CD8-positive, alpha-beta memory T cell (primary cell): Measurements from ENCODE around the gene TUBA1C. TPM values are rescaled to one million over a fixed set of nuclear protein-coding genes. Genes with fewer than 3 reads are reported as not detected.
"Not testable (repeated sequence)": the region's sequence is repeated elsewhere in the genome, so short reads cannot be mapped to it uniquely, and the experiment has no call there.

Experiments
- CTCF ChIA-PET: fragments of 350-600 bp; sonication (Branson Sonifier 250); formaldehyde crosslinking; loops from one replicate; lab custom pipeline; 2021; ENCODE audit warnings: antibody characterized with exemption; lab: Charles Lee
- POLR2A ChIA-PET: fragments of 350-600 bp; sonication (Branson Sonifier 250); formaldehyde crosslinking; loops from one replicate; lab custom pipeline; 2021; ENCODE audit warnings: antibody characterized with exemption; lab: Charles Lee
- DNase-seq, 5 donors: peaks; one replicate each; pipeline versions ENCODE4 v3.0.0 to v3.0.0-alpha.2; 2020 to 2022; ENCODE audit warnings: mixed read lengths in 1 of 5
- H3K27ac ChIP-seq: one replicate; pipeline ENCODE4 v1.7.0; 2013; ENCODE audit warnings: low read depth, mild to moderate bottlenecking, low read length, moderate library complexity
- H3K27me3 ChIP-seq: 2 replicates; pipeline ENCODE4 v1.7.0; 2013; ENCODE audit warnings: low read length, mild to moderate bottlenecking; ENCODE audit not compliant: insufficient read depth, poor library complexity, severe bottlenecking
- H3K36me3 ChIP-seq: 2 replicates; pipeline ENCODE4 v1.7.0; 2013; ENCODE audit warnings: mild to moderate bottlenecking, low read length, moderate library complexity; ENCODE audit not compliant: insufficient read depth
- H3K4me1 ChIP-seq: 2 replicates; pipeline ENCODE4 v1.7.0; 2013; ENCODE audit warnings: mild to moderate bottlenecking, low read length, moderate library complexity; ENCODE audit not compliant: insufficient read depth
- H3K4me3 ChIP-seq: 2 replicates; pipeline ENCODE4 v1.7.0; 2013; ENCODE audit warnings: mild to moderate bottlenecking, low read length
- H3K9me3 ChIP-seq: 2 replicates; pipeline ENCODE4 v1.7.0; 2013; ENCODE audit warnings: mild to moderate bottlenecking, low read length
- H3K27ac Mint-ChIP-seq, 8 donors: one replicate each; pipeline ENCODE4 v1.8.0; 2020 to 2021; ENCODE audit warnings: mixed read lengths in 8 of 8, mild to moderate bottlenecking in 6 of 8, inconsistent platforms in 3 of 8, moderate library complexity in 3 of 8
- H3K27me3 Mint-ChIP-seq, 2 donors: one replicate each; pipeline ENCODE4 v1.8.0; 2020 to 2021; ENCODE audit warnings: mixed read lengths in 2 of 2, mild to moderate bottlenecking in 1 of 2, moderate library complexity in 1 of 2
- H3K36me3 Mint-ChIP-seq, 3 donors: one replicate each; pipeline ENCODE4 v1.8.0; 2020 to 2021; ENCODE audit warnings: mixed read lengths in 3 of 3, inconsistent platforms in 1 of 3, mild to moderate bottlenecking in 1 of 3
- H3K4me1 Mint-ChIP-seq, 3 donors: one replicate each; pipeline ENCODE4 v1.8.0; 2020 to 2021; ENCODE audit warnings: mixed read lengths in 3 of 3, inconsistent platforms in 1 of 3, mild to moderate bottlenecking in 1 of 3
- H3K4me3 Mint-ChIP-seq, 7 donors: one replicate each; pipeline ENCODE4 v1.8.0; 2020 to 2021; ENCODE audit warnings: mixed read lengths in 7 of 7, mild to moderate bottlenecking in 6 of 7, moderate library complexity in 4 of 7, inconsistent platforms in 2 of 7
- H3K9me3 Mint-ChIP-seq, 5 donors: one replicate each; pipeline ENCODE4 v1.8.0; 2020 to 2022; ENCODE audit warnings: mixed read lengths in 5 of 5, mild to moderate bottlenecking in 3 of 5, moderate library complexity in 2 of 5, inconsistent platforms in 1 of 5
- polyA plus RNA-seq: library from polyadenylated mRNA; unstranded; fragments of 300-500 nt; fragmentation: Illumina TruSeq; gene quantifications from one replicate; pipeline ENCODE4 v1.2.3, GENCODE V29; 2021
- total RNA-seq, 2 experiments: library from RNA; stranded (reverse); gene quantifications; one replicate each; pipeline ENCODE4 v1.2.3, GENCODE V29; 2021

The TUBA1C gene
- total and polyA plus RNA-seq, 3 experiments from 2014 or later: 49.5 to 356 (median 351) TPM

GRCh38 chr12:49257508-49258184 lies 7.2 kb upstream of the TUBA1C start:
- H3K9me3 ChIP-seq, DNase-seq, H3K27me3 ChIP-seq, H3K4me3 ChIP-seq, H3K27ac Mint-ChIP-seq, H3K27ac ChIP-seq, H3K4me1 Mint-ChIP-seq, H3K4me1 ChIP-seq, H3K36me3 Mint-ChIP-seq, H3K4me3 Mint-ChIP-seq, H3K9me3 Mint-ChIP-seq, H3K27me3 Mint-ChIP-seq, POLR2A ChIA-PET, H3K36me3 ChIP-seq: not testable (repeated sequence)
- CTCF ChIA-PET: interaction anchor here (1.1 kb wide), 1 partner anchor 31 kb away, joined by 3 read pairs; no protein-coding TSS in a partner anchor

- H3K4me1 ChIP-seq: no peaks in the 10 kb centered on the region
- Mint-ChIP-seq H3K36me3 (no peaks in the 10 kb centered on the region), H3K4me1 (peaks cover 5 to 10% (median 6%) of the 10 kb centered on the region in 3 donors), H3K9me3 (no peaks in the 10 kb centered on the region), H3K27ac (peak overlapping the region in 1 of 8 donors; percentile 5), H3K27me3 (no peaks in the 10 kb centered on the region), H3K4me3 (peak overlapping the region in 1 of 7 donors; percentile 19)
- H3K36me3 ChIP-seq: no peaks in the 10 kb centered on the region
- H3K9me3 ChIP-seq: no peaks in the 10 kb centered on the region
- DNase-seq: no peak
- H3K27ac ChIP-seq: no peak overlapping the region
- ChIA-PET CTCF (no interaction called here), POLR2A (no interaction called here)
- H3K27me3 ChIP-seq: no peaks in the 10 kb centered on the region
- no peak overlapping the region for H3K4me3 ChIP-seq
Observed at GRCh38 chr12:49259452-49259851, 5.4 kb upstream of the TUBA1C start.

- CTCF ChIA-PET: no interaction called here
- POLR2A ChIA-PET: no interaction called here
- H3K4me1 Mint-ChIP-seq: peaks cover 5 to 10% (median 6%) of the 10 kb centered on the region in 3 donors
- H3K27me3 ChIP-seq: no peaks in the 10 kb centered on the region
- H3K27me3 Mint-ChIP-seq: no peaks in the 10 kb centered on the region
- H3K9me3 ChIP-seq: no peaks in the 10 kb centered on the region
- peak overlapping the region in 1 of 7 donors; percentile 19 for H3K4me3 Mint-ChIP-seq
- no peaks in the 10 kb centered on the region for H3K36me3 ChIP-seq
- H3K27ac ChIP-seq: no peak overlapping the region
- no peaks in the 10 kb centered on the region for H3K36me3 Mint-ChIP-seq
- H3K27ac Mint-ChIP-seq: peak overlapping the region in 1 of 8 donors; percentile 10
- no peaks in the 10 kb centered on the region for H3K4me1 ChIP-seq
- no peak overlapping the region for H3K4me3 ChIP-seq
- no peak for DNase-seq
- H3K9me3 Mint-ChIP-seq: no peaks in the 10 kb centered on the region
Observed at GRCh38 chr12:49260166-49260565, 4.7 kb upstream of the TUBA1C start.

- CTCF ChIA-PET: no interaction called here
- Histone ChIP-seq H3K27me3 (no peaks in the 10 kb centered on the region), H3K4me3 (no peak overlapping the region), H3K4me1 (peaks cover 4% of the 10 kb centered on the region), H3K9me3 (no peaks in the 10 kb centered on the region), H3K27ac (no peak overlapping the region), H3K36me3 (no peaks in the 10 kb centered on the region)
- no peak for DNase-seq
- Mint-ChIP-seq H3K27ac (no peak overlapping the region), H3K9me3 (no peaks in the 10 kb centered on the region), H3K4me3 (no peak overlapping the region), H3K27me3 (no peaks in the 10 kb centered on the region), H3K4me1 (peaks cover 8 to 15% (median 9%) of the 10 kb centered on the region in 3 donors), H3K36me3 (peaks cover 0 to 4% (median 0%) of the 10 kb centered on the region in 3 donors)
- POLR2A ChIA-PET: no interaction called here
Observed at GRCh38 chr12:49260571-49261363, 4.1 kb upstream of the TUBA1C start.

GRCh38 chr12:49261721-49262120 lies 3.2 kb upstream of the TUBA1C start:
- CTCF ChIA-PET: no interaction called here
- Mint-ChIP-seq H3K27me3 (no peaks in the 10 kb centered on the region), H3K36me3 (peaks cover 0 to 4% (median 0%) of the 10 kb centered on the region in 3 donors), H3K27ac (no peak overlapping the region), H3K9me3 (no peaks in the 10 kb centered on the region), H3K4me3 (no peak overlapping the region), H3K4me1 (peaks cover 13 to 21% (median 14%) of the 10 kb centered on the region in 3 donors)
- no peak for DNase-seq
- Histone ChIP-seq H3K9me3 (no peaks in the 10 kb centered on the region), H3K27me3 (no peaks in the 10 kb centered on the region), H3K4me3 (no peak overlapping the region), H3K27ac (no peak overlapping the region), H3K4me1 (peaks cover 8% of the 10 kb centered on the region), H3K36me3 (no peaks in the 10 kb centered on the region)
- POLR2A ChIA-PET: no interaction called here

GRCh38 chr12:49263400-49263763 lies 1.5 kb upstream of the TUBA1C start:
- H3K9me3 ChIP-seq: no peaks in the 10 kb centered on the region
- H3K27me3 ChIP-seq: no peaks in the 10 kb centered on the region
- POLR2A ChIA-PET: interaction anchor here (0.6 to 3.4 kb wide), 4 partner anchors 28 to 245 kb away, joined by 3 to 21 read pairs (median 4); partner anchors contain the start of genes PRKAG1 and TUBA1A
- no peak overlapping the region for H3K4me3 ChIP-seq
- H3K4me1 ChIP-seq: peaks cover 8% of the 10 kb centered on the region
- CTCF ChIA-PET: interaction anchor here (1.0 to 1.8 kb wide), 3 partner anchors 59 to 175 kb away, joined by 4 to 6 read pairs (median 5); partner anchors contain the start of gene TROAP
- peak overlapping the region; percentile 96 for H3K27ac ChIP-seq
- H3K4me1 Mint-ChIP-seq: peaks cover 18 to 35% (median 29%) of the 10 kb centered on the region in 3 donors
- peak overlapping the region in 1 of 8 donors; percentile 6 for H3K27ac Mint-ChIP-seq
- no peak for DNase-seq
- H3K4me3 Mint-ChIP-seq: peak overlapping the region; percentile 74 to 94 (median 82)
- H3K9me3 Mint-ChIP-seq: no peaks in the 10 kb centered on the region
- H3K36me3 Mint-ChIP-seq: peaks cover 0 to 4% (median 0%) of the 10 kb centered on the region in 3 donors
- H3K27me3 Mint-ChIP-seq: no peaks in the 10 kb centered on the region
- H3K36me3 ChIP-seq: no peaks in the 10 kb centered on the region

- no peaks in the 10 kb centered on the region for H3K27me3 ChIP-seq
- H3K9me3 Mint-ChIP-seq: no peaks in the 10 kb centered on the region
- POLR2A ChIA-PET: interaction anchor here (1.1 to 3.4 kb wide), 3 partner anchors 29 to 103 kb away, joined by 3 to 21 read pairs (median 7); partner anchors contain the start of genes SPATS2 and TUBA1A
- H3K4me3 Mint-ChIP-seq: peak overlapping the region; percentile 91 to 99 (median 94)
- no peaks in the 10 kb centered on the region for H3K9me3 ChIP-seq
- H3K36me3 Mint-ChIP-seq: peaks cover 0 to 13% (median 0%) of the 10 kb centered on the region in 3 donors
- peak overlapping the region; percentile 93 for H3K4me3 ChIP-seq
- H3K27me3 Mint-ChIP-seq: no peaks in the 10 kb centered on the region
- peaks cover 21 to 39% (median 33%) of the 10 kb centered on the region in 3 donors for H3K4me1 Mint-ChIP-seq
- peak overlapping the region in 6 of 8 donors; percentile 51 to 82 (median 72) for H3K27ac Mint-ChIP-seq
- CTCF ChIA-PET: interaction anchor here (0.6 to 2.5 kb wide), 5 partner anchors 26 to 176 kb away, joined by 4 to 7 read pairs (median 5); partner anchors contain the start of genes DNAJC22 and TROAP
- peak overlapping the region; percentile 96 for H3K27ac ChIP-seq
- DNase-seq: peak in 3 of 5 donors; percentile 34 to 39 (median 34)
- H3K36me3 ChIP-seq: no peaks in the 10 kb centered on the region
- peaks cover 8% of the 10 kb centered on the region for H3K4me1 ChIP-seq
Observed at GRCh38 chr12:49264466-49264872, 413 bp upstream of the TUBA1C start.
